Keratinocyte (primary cell): ENCODE results near the gene CCL4L2. TPM values are rescaled to one million over a fixed set of nuclear protein-coding genes. Genes with fewer than 3 reads are reported as not detected.
"Not testable (repeated sequence)": the region's sequence is repeated elsewhere in the genome, so short reads cannot be mapped to it uniquely, and the experiment has no call there.

Source experiments
- DNase-seq: peaks from one replicate; pipeline ENCODE4 v3.0.0-alpha.2; 2011; ENCODE audit warnings: low read depth, missing footprints, low spot score
- FAIRE-seq: peaks from 2 replicates; lab custom pipeline; 2011; peaks lifted over from hg19 to GRCh38; lab: Jason Lieb, UNC
- H2AFZ ChIP-seq: 2 replicates; pipeline ENCODE4 v1.6.0; 2012; ENCODE audit warnings: low read length, control low read depth, inconsistent platforms; ENCODE audit not compliant: control insufficient read depth
- H3K27ac ChIP-seq: 2 replicates; pipeline ENCODE4 v1.5.1; 2011; ENCODE audit warnings: low read length; ENCODE audit not compliant: control insufficient read depth, insufficient read depth
- H3K27me3 ChIP-seq: 3 replicates; pipeline ENCODE4 v1.6.0; 2011; ENCODE audit warnings: low read length; ENCODE audit not compliant: control insufficient read depth, insufficient read depth; ENCODE audit errors: extremely low read depth
- H3K36me3 ChIP-seq, 2 experiments: 2 replicates in 1 of 2; 3 replicates in 1 of 2; pipeline ENCODE4 v1.5.1; 2011; ENCODE audit warnings: low read length in 2 of 2, mild to moderate bottlenecking in 1 of 2; ENCODE audit not compliant: control insufficient read depth in 2 of 2, insufficient read depth in 2 of 2; ENCODE audit errors: extremely low read depth in 1 of 2
- H3K4me1 ChIP-seq: 3 replicates; pipeline ENCODE4 v1.5.1; 2011; ENCODE audit warnings: low read length; ENCODE audit not compliant: control insufficient read depth, insufficient read depth; ENCODE audit errors: extremely low read depth
- H3K4me2 ChIP-seq: 3 replicates; pipeline ENCODE4 v1.6.0; 2011; ENCODE audit warnings: low read depth, low read length; ENCODE audit not compliant: control insufficient read depth, insufficient read depth; ENCODE audit errors: extremely low read depth
- H3K4me3 ChIP-seq, 3 experiments: fragments of 200-600 bp in 1 of 3; sonication (generic) in 1 of 3; 2 replicates in 2 of 3; 3 replicates in 1 of 3; pipeline ENCODE4 v1.5.1; 2011 to 2016; ENCODE audit warnings: low read length in 3 of 3, mild to moderate bottlenecking in 3 of 3, control low read depth in 2 of 3, inconsistent platforms in 1 of 3, low read depth in 1 of 3, mixed read lengths in 1 of 3, mixed run types in 1 of 3, moderate library complexity in 1 of 3; ENCODE audit not compliant: control insufficient read depth in 2 of 3, insufficient read depth in 2 of 3; ENCODE audit errors: extremely low read depth in 1 of 3
- H3K79me2 ChIP-seq: 2 replicates; pipeline ENCODE4 v1.6.0; 2012; ENCODE audit warnings: low read length; ENCODE audit not compliant: control insufficient read depth, insufficient read depth
- H3K9ac ChIP-seq: 3 replicates; pipeline ENCODE4 v1.6.0; 2011; ENCODE audit warnings: low read length; ENCODE audit not compliant: control insufficient read depth, insufficient read depth; ENCODE audit errors: extremely low read depth
- H3K9me1 ChIP-seq: 3 replicates; pipeline ENCODE4 v1.6.0; 2011; ENCODE audit warnings: low read length; ENCODE audit not compliant: control insufficient read depth, insufficient read depth; ENCODE audit errors: extremely low read depth
- H3K9me3 ChIP-seq: 2 replicates; pipeline ENCODE4 v1.5.1; 2012; ENCODE audit warnings: low read depth, low read length; ENCODE audit not compliant: control insufficient read depth
- H4K20me1 ChIP-seq: 3 replicates; pipeline ENCODE4 v1.6.0; 2011; ENCODE audit warnings: low read length; ENCODE audit not compliant: control insufficient read depth, insufficient read depth; ENCODE audit errors: extremely low read depth
- EZH2 ChIP-seq: IDR thresholded peaks from one replicate; pipeline ENCODE4 v1.6.1; 2012; ENCODE audit warnings: inconsistent platforms, mild to moderate bottlenecking, low read length, moderate library complexity
- dilution Hi-C: fragments of 300-500 bp; cut with MboI; formaldehyde crosslinking; loops from one replicate; pipeline ENCODE4 v1.7.0; 2020; ENCODE audit warnings: low sequenced_read_pairs; ENCODE audit not compliant: extremely low pct_ligation_motif_present
- polyA plus RNA-seq, 5 experiments: library from polyadenylated mRNA; depleted of rRNA in 3 of 5; stranded (reverse) in 3 of 5; stranded (forward) in 1 of 5; unstranded in 1 of 5; fragments of >200 nt; gene quantifications; 1 replicate in 1 of 5; 2 replicates in 3 of 5; 3 replicates in 1 of 5; pipeline versions ENCODE4 v1.2.1 to v1.2.3, GENCODE V29; 2011 to 2012; ENCODE audit warnings: missing spikeins in 2 of 5, low read depth in 1 of 5, low replicate concordance in 1 of 5
- TF ChIP-seq, protein P1 (sequence below), 3 experiments: IDR thresholded peaks in 1 of 3; conservative IDR thresholded peaks in 1 of 3; optimal IDR thresholded peaks in 1 of 3; 2 replicates in 2 of 3; 3 replicates in 1 of 3; pipeline versions ENCODE3 to v1.5.1; 2011; ENCODE audit warnings: low read length in 3 of 3, mild to moderate bottlenecking in 3 of 3, moderate library complexity in 2 of 3, control low read depth in 1 of 3, inconsistent platforms in 1 of 3; ENCODE audit not compliant: insufficient read depth in 2 of 3; ENCODE audit errors: extremely low read depth in 1 of 3

Gene CCL4L2
- polyA plus RNA-seq, 1 donor (not counting 4 experiments of a cell fraction or from before 2014, with no cell fraction given) = not detected

DNA sequence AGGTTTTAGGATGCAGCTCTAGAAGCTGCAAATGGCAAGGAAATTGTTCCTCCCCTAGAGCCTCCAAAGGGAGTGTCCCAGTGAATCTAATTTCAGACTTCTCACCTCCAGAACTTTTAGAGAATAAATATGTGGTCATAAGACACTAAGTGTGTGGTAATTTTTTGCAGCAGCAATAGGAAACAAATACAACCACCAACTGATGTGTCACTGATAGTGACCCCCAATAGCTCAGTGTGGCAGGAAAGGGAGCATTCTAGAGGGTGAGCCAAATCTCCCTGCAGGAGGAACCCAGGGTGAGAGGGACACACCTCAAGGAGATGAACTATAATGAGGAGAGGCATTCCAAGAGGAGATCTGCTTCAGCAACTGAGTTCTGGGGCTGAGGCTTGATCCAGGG is 4.1 kb downstream of the CCL4L2 start:
- Histone ChIP-seq H3K27ac (no peak overlapping the region), H2AFZ (no peak overlapping the region), H3K9me3 (peaks cover 4% of the 10 kb centered on the region), H3K79me2 (no peaks in the 10 kb centered on the region), H3K9ac (no peak overlapping the region), H3K4me2 (no peak overlapping the region), H3K9me1 (no peaks in the 10 kb centered on the region), H3K4me3 (no peak overlapping the region), H3K4me1 (no peaks in the 10 kb centered on the region), H3K36me3 (no peaks in the 10 kb centered on the region), H3K27me3 (no peaks in the 10 kb centered on the region), H4K20me1 (no peaks in the 10 kb centered on the region)
- dilution Hi-C loops = no loop called here
- DNase-seq (no peak), FAIRE-seq (no peak)
- TF ChIP-seq, protein P1, sequence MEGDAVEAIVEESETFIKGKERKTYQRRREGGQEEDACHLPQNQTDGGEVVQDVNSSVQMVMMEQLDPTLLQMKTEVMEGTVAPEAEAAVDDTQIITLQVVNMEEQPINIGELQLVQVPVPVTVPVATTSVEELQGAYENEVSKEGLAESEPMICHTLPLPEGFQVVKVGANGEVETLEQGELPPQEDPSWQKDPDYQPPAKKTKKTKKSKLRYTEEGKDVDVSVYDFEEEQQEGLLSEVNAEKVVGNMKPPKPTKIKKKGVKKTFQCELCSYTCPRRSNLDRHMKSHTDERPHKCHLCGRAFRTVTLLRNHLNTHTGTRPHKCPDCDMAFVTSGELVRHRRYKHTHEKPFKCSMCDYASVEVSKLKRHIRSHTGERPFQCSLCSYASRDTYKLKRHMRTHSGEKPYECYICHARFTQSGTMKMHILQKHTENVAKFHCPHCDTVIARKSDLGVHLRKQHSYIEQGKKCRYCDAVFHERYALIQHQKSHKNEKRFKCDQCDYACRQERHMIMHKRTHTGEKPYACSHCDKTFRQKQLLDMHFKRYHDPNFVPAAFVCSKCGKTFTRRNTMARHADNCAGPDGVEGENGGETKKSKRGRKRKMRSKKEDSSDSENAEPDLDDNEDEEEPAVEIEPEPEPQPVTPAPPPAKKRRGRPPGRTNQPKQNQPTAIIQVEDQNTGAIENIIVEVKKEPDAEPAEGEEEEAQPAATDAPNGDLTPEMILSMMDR (optimal IDR thresholded peaks at IDR 0.05 in 1 of 3, IDR thresholded peaks at IDR 0.05 in 1 of 3, conservative IDR thresholded peaks at IDR 0.05 in 1 of 3; ENCODE audit: extremely low read depth in 1 of 3, insufficient read depth in 2 of 3, low read length in 3 of 3) = no peak
- TF ChIP-seq EZH2 = no peak

DNA sequence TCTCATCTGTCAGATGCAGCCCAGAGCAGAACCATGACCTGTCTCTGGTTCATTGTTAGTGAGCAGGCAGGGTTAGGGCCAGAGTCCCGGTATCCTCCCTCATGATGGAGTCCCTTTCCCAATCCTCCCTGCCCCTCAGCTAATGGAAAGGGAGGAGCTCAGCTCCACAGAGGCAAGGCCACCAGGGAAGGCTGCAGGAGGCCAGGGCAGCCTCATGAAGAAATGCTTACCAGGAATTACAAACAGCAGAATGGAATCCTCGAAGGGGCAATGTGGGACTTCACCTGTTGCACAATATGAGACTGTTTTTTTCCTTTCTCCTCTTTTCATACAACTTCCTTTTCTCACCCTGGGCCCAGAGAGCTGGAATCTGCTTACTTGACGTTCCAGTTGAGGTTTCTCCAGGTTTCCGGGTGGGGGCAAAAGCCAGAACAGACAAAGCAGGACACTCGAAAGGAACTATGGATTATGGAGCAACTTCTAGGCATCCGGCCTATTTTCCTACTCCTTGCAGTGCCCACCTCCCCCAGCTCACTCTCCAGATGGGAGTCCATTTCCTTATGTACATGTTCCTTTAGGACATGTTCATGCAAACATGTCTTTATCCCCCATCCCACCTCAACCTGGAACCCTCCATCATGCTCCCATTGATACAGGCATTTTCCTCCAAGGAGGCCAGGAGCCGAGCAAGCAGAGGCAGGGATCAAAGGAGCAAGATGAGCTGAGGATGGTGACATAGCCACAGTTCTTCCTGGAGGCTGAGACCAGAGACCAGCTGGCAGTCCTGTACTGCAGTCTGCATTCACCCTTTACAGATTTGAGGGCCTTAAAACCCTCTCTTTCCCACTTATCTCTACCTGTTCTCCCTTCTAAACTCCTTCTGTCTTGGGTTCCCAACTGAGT is 4.8 kb downstream of the CCL4L2 start:
- H3K9me3 ChIP-seq, FAIRE-seq, H3K4me1 ChIP-seq, H2AFZ ChIP-seq, H3K27me3 ChIP-seq, DNase-seq, H3K36me3 ChIP-seq, H3K79me2 ChIP-seq, H3K9me1 ChIP-seq, H3K4me2 ChIP-seq, H3K4me3 ChIP-seq, dilution Hi-C loops, H3K27ac ChIP-seq, H4K20me1 ChIP-seq, H3K9ac ChIP-seq: not testable (repeated sequence)

DNA sequence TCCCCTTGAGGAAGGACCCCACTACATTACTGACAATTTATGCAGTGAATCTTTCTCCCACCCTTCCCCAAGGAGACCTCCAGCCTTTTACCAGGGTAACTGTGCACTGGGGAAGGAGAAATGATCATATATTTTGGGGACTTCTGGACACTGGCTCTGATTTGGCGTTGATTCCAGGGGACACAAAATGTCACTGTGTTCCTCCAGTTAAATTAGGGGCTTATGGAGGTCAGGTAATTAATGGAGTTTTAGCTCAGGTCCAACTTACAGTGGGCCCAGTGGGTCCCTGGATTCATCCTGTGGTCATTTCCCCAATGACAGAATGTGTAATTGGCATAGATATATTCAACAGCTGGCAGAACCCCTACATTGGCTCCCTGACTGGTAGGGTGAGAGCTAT is 8.7 kb downstream of the CCL4L2 start:
- H3K27me3 ChIP-seq, FAIRE-seq: not testable (repeated sequence)

DNA sequence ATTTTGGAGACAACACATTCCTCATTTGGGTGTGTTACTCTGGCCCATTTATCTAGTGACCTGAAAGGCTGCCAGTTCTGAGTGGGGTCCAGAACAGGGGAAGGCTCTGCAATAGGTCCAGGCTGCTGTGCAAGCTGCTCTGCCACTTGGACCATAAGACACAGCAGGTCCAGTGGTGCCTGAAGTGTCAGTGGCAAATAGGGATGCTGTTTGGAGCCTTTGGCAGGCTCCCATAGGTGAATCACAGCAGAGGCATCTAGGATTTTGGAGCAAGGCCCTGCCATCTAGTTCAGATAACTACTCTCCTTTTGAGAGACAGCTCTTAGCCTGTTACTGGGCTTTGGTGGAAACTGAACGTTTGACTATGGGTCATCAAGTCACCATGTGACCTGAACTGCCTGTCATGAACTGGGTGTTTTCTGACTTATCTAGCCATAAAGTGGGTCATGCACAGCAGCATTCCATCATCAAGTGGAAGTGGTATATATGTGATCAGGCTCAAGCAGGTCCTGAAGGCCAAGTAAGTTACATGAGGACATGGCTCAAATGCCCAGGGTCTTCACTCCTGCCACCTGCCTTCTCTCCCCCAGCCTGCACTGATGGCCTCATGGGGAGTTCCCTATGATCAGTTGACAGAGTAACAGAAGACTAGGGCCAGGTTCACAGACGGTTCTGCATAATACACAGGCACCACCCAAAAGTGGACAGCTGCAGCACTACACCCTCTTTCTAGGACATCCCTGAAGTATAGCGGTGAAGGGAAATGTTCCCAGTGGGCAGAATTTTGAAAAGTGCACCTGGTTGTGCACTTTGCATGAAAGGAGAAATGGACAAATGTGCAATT is 10.1 kb downstream of the CCL4L2 start:
- H3K9ac ChIP-seq, H3K4me3 ChIP-seq, H3K4me2 ChIP-seq, DNase-seq, H4K20me1 ChIP-seq, H3K79me2 ChIP-seq, H3K27ac ChIP-seq, H3K9me1 ChIP-seq, H3K9me3 ChIP-seq, H2AFZ ChIP-seq, FAIRE-seq, H3K27me3 ChIP-seq, dilution Hi-C loops, H3K4me1 ChIP-seq, H3K36me3 ChIP-seq: not testable (repeated sequence)

More for the DNA sequence above, 8.7 kb downstream of the CCL4L2 start:
- H3K9me1 ChIP-seq, DNase-seq, H3K9ac ChIP-seq, H3K79me2 ChIP-seq, dilution Hi-C loops, H3K4me3 ChIP-seq, H4K20me1 ChIP-seq, H3K27ac ChIP-seq, H3K36me3 ChIP-seq, H3K9me3 ChIP-seq, H2AFZ ChIP-seq, H3K4me2 ChIP-seq, H3K4me1 ChIP-seq: not testable (repeated sequence)
